T-helper 1 cell treated with Interleukin-12 subunit alpha and Interleukin-12 subunit beta and Interleukin-4 antibody, amounts not matched to agents 30 μg/mL and 1 μg/mL, for 36 hours (primary cell): ENCODE results near the gene CETN3.
"Not testable (repeated sequence)": the region's sequence is repeated elsewhere in the genome, so short reads cannot be mapped to it uniquely, and the experiment has no call there.

Experiments
- H3K27ac Mint-ChIP-seq: one replicate; pipeline ENCODE4 v1.8.0; 2021; ENCODE audit warnings: mild to moderate bottlenecking, mixed read lengths
- H3K27me3 Mint-ChIP-seq: one replicate; pipeline ENCODE4 v1.8.0; 2021; ENCODE audit warnings: low read depth, mixed read lengths
- H3K36me3 Mint-ChIP-seq: one replicate; pipeline ENCODE4 v1.8.0; 2021; ENCODE audit warnings: low read depth, mixed read lengths
- H3K4me1 Mint-ChIP-seq: one replicate; pipeline ENCODE4 v1.8.0; 2021; ENCODE audit warnings: low read depth, mixed read lengths
- H3K4me3 Mint-ChIP-seq: one replicate; pipeline ENCODE4 v1.8.0; 2021; ENCODE audit warnings: mild to moderate bottlenecking, moderate library complexity, mixed read lengths
- H3K9me3 Mint-ChIP-seq: one replicate; pipeline ENCODE4 v1.8.0; 2021; ENCODE audit warnings: mixed read lengths

Gene CETN3

DNA sequence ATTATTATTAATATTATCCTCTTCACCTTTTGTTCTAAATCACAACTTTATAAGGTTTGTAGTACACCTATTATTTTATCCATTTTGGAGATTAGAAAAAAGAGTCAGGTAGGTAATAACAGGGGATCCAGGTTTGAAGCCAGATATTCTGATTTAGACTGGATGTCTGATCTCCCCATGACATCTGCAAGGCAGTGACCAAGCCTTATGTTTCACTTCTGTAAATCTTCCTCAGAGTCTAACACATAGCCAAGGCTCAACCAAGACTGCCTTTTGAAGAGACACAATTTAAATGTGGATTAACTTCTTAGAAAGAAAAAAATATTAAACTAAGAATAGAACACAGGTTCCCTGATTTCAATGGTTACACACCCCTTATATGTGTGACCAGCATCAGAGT is 44.2 kb downstream of the CETN3 start:
- Mint-ChIP-seq H3K27ac (no peak overlapping the region), H3K4me3 (no peak overlapping the region), H3K9me3 (no peaks in the 10 kb centered on the region), H3K27me3 (peaks cover 8% of the 10 kb centered on the region), H3K4me1 (no peaks in the 10 kb centered on the region), H3K36me3 (no peaks in the 10 kb centered on the region)

DNA sequence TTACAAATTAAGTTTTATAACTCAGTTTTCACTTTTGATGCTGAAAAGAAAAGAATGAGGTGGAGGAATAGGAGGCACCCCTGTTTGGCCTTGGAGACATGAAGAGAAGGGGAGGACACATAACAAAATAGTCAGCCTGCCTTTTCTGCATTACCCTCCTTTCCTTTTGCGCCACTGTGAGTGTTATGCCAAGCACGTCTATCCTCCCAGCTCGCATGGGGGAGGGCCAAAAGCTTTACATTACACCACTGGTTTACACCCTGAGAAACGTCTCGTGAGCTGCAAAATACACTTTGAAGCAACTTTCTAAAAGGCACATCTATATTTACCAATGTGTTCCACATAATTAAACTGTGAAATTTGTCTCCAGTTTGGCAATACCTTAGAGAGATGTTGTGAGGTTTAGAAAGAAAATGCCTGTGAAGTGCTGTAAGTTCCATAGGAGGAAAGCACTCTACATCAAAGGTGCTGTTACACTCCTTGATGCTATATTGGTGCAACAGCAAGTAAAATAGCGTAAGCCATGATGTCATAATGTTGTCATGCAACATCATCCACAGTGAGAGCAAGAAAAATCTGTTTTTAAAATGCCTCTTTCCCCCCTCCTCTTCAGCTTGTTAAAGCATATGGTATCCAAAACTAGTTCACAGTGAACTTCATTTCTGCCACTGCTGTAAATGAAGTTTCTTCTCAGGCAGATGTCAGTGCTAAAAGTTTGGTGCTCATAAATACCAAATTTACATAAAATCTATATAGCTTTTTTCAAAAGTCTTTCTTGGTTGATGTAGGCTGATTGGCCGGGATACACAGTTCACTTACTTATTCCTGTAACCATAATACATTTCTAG is 50.3 kb downstream of the CETN3 start:
- Mint-ChIP-seq H3K4me3 (no peak overlapping the region), H3K27me3 (no peaks in the 10 kb centered on the region), H3K36me3 (no peaks in the 10 kb centered on the region), H3K4me1 (no peaks in the 10 kb centered on the region), H3K9me3 (no peaks in the 10 kb centered on the region), H3K27ac (no peak overlapping the region)

- no peak overlapping the region for H3K27ac Mint-ChIP-seq
- no peaks in the 10 kb centered on the region for H3K4me1 Mint-ChIP-seq
- no peaks in the 10 kb centered on the region for H3K27me3 Mint-ChIP-seq
- H3K36me3 Mint-ChIP-seq, result no peaks in the 10 kb centered on the region
- H3K4me3 Mint-ChIP-seq, result no peak overlapping the region
- no peaks in the 10 kb centered on the region for H3K9me3 Mint-ChIP-seq
Observed at GRCh38 chr5:90356622-90357021, 52.9 kb downstream of the CETN3 start.

GRCh38 chr5:90356176-90356575 is 53.4 kb downstream of the CETN3 start:
- Mint-ChIP-seq H3K36me3 (no peaks in the 10 kb centered on the region), H3K4me3 (no peak overlapping the region), H3K27me3 (no peaks in the 10 kb centered on the region), H3K4me1 (no peaks in the 10 kb centered on the region), H3K27ac (no peak overlapping the region), H3K9me3 (no peaks in the 10 kb centered on the region)

GRCh38 chr5:90355635-90356034 is 53.9 kb downstream of the CETN3 start:
- Mint-ChIP-seq H3K27ac (no peak overlapping the region), H3K4me3 (no peak overlapping the region), H3K9me3 (no peaks in the 10 kb centered on the region), H3K36me3 (no peaks in the 10 kb centered on the region), H3K27me3 (no peaks in the 10 kb centered on the region), H3K4me1 (no peaks in the 10 kb centered on the region)

DNA sequence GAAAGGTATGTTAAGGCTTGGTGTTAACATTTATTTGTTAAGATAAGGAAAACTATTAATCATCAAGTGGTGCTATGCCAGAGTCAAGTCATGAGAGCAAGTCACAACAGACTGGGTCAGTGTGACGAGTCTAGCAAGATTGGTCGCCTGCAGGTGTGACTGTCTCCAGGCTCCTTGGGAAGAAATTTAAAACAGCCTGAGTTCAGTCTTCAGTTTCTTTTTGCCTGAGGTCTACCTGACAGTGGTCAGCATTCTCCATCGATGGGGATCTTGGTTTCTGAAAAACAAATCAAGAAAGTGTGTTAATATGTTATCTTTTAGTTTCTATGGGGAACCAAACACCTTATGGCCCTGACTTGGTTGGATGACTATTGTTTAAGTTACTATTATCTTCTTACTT is 56.3 kb downstream of the CETN3 start:
- Mint-ChIP-seq H3K27ac (no peak overlapping the region), H3K4me3 (no peak overlapping the region), H3K9me3 (no peaks in the 10 kb centered on the region), H3K27me3 (no peaks in the 10 kb centered on the region), H3K36me3 (no peaks in the 10 kb centered on the region), H3K4me1 (no peaks in the 10 kb centered on the region)

DNA sequence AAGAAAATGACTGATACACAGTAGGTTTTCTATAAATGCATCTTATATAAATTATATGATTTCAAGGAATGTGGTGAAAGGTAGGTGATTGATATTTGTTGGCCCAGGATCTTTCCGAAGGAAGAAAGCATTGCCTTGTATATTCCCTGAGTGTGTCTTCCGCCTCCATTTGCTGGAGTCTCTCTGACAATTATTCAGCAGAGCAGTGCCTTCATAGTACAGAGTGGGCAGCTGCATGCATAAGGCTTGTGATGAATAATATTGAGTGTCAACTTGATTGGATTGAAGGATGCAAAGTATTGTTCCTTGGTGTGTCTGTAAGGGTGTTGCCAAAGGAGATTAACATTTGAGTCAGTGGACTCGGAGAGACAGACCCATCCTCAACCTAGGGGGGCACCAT is 58.5 kb downstream of the CETN3 start:
- no peaks in the 10 kb centered on the region for H3K36me3 Mint-ChIP-seq
- no peak overlapping the region for H3K27ac Mint-ChIP-seq
- no peaks in the 10 kb centered on the region for H3K9me3 Mint-ChIP-seq
- no peaks in the 10 kb centered on the region for H3K4me1 Mint-ChIP-seq
- no peak overlapping the region for H3K4me3 Mint-ChIP-seq
- no peaks in the 10 kb centered on the region for H3K27me3 Mint-ChIP-seq

DNA sequence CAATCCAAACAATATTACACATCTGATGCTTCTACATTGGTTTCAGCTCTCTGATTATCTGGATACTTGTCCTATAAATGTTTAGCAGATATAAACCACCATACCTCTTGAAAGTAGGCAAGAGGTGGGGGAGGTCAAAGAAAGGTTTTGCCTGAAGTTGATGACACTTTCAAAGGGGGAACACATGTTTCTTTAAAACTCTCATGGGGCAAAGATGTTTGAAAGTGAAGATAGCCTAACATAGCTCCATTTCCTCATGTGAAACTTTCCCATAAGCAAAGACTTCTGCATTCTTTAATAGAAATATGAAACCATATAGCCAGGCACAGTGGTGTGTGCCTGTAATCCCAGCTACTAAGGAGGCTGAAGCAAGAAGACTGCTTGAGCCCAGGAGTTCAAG is 62.1 kb downstream of the CETN3 start:
- Mint-ChIP-seq H3K9me3 (no peaks in the 10 kb centered on the region), H3K4me3 (no peak overlapping the region), H3K27ac (no peak overlapping the region)

DNA sequence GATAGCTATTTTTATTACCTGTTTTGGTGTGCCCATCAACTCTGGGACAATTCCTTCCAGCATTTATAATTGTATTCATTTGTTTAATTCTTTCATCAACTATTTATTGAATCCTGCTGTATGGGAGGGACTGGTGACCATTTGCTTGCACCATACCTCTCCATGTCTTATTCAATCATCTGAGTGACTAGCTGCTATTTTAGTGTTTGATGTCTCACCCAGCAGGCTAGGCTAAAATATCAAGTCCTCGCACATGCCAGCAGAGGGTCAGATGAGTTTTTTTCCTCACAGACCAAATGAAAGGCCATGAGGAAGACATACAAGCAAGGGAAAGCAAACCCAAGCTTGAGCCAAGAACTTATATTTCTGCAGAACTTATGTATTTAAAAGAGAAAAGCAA is 63.9 kb downstream of the CETN3 start:
- H3K4me1 Mint-ChIP-seq, result no peaks in the 10 kb centered on the region
- peaks cover 6% of the 10 kb centered on the region for H3K27me3 Mint-ChIP-seq
- H3K4me3 Mint-ChIP-seq, result no peak overlapping the region
- no peak overlapping the region for H3K27ac Mint-ChIP-seq
- no peaks in the 10 kb centered on the region for H3K9me3 Mint-ChIP-seq
- H3K36me3 Mint-ChIP-seq, result no peaks in the 10 kb centered on the region

More for the DNA sequence above, 62.1 kb downstream of the CETN3 start:
- no peaks in the 10 kb centered on the region for H3K36me3 Mint-ChIP-seq
- H3K4me1 Mint-ChIP-seq, result no peaks in the 10 kb centered on the region
- H3K27me3 Mint-ChIP-seq, result peaks cover 6% of the 10 kb centered on the region

DNA sequence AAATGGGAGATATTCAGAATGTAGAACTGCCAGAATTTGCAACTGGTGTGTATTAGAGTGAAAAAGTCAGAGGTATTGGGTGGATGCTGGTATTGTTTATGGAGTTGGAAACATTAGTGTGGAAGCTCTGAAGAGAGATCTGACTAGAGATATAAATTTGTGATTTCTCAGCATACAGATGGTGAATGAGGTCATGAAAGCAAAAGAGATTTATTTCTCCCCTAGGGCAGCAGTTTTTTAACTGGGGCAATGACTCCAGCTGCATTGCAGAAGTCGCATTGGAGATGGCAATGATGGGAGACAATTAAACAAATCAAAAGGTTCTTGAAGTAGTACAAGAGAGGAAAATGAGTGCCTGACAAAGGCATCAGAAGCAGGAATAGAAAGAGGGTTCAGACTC is 64.9 kb downstream of the CETN3 start:
- Mint-ChIP-seq H3K27ac (no peak overlapping the region), H3K9me3 (no peaks in the 10 kb centered on the region), H3K4me3 (no peak overlapping the region), H3K36me3 (no peaks in the 10 kb centered on the region), H3K4me1 (no peaks in the 10 kb centered on the region), H3K27me3 (peaks cover 6% of the 10 kb centered on the region)

DNA sequence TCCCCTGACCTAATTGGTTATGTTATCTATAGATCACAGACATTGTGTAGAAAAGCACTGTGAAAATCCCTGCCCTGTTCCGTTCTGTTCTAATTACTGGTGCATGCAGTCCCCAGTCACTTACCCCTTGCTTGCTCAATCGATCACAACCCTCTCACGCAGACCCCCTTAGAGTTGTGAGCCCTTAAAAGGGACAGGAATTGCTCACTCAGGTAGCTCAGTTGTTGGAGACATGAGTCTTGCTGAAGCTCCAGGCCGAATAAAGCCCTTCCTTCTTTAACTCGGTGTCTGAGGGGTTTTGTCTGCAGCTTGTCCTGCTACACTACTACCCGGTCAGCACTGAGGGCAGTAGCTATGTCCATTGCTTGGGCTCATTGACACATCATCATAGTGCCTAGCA is 65.8 kb downstream of the CETN3 start:
- H3K27me3 Mint-ChIP-seq, H3K36me3 Mint-ChIP-seq, H3K4me1 Mint-ChIP-seq, H3K27ac Mint-ChIP-seq, H3K9me3 Mint-ChIP-seq, H3K4me3 Mint-ChIP-seq: not testable (repeated sequence)

- peaks cover 3% of the 10 kb centered on the region for H3K4me1 Mint-ChIP-seq
- H3K27me3 Mint-ChIP-seq, result peaks cover 6% of the 10 kb centered on the region
- no peaks in the 10 kb centered on the region for H3K9me3 Mint-ChIP-seq
- no peaks in the 10 kb centered on the region for H3K36me3 Mint-ChIP-seq
- no peak overlapping the region for H3K4me3 Mint-ChIP-seq
- no peak overlapping the region for H3K27ac Mint-ChIP-seq
Observed at GRCh38 chr5:90342576-90342975, 67.0 kb downstream of the CETN3 start.
